Gastroesophageal sphincter (tissue), 4 donors: ENCODE measurements around the gene TMEM255B. TPM values are rescaled to one million over a fixed set of nuclear protein-coding genes. Genes with fewer than 3 reads are reported as not detected.

ENCODE experiments used
- ATAC-seq: fragments of 150-250 bp; one replicate; pipeline ENCODE4 v1.9.1; 2016; ENCODE audit warnings: mild to moderate bottlenecking, moderate library complexity
- H3K27ac ChIP-seq, 4 donors: fragments of 200-600 bp; sonication (generic) in 3 of 4; 1 replicate in 3 of 4; 2 replicates in 1 of 4; pipeline ENCODE4 v1.5.1; 2016 to 2019
- H3K27me3 ChIP-seq: fragments of 200-600 bp; sonication (generic); one replicate; pipeline ENCODE4 v1.5.1; 2019
- H3K36me3 ChIP-seq, 2 donors: fragments of 200-600 bp; sonication (generic); one replicate each; pipeline ENCODE4 v1.5.1; 2019; ENCODE audit warnings: control low read depth in 1 of 2
- H3K4me1 ChIP-seq, 3 donors: fragments of 200-600 bp; sonication (generic); 1 replicate in 2 of 3; 2 replicates in 1 of 3; pipeline ENCODE4 v1.5.1; 2016 to 2019; ENCODE audit warnings: control low read depth in 2 of 3
- H3K4me3 ChIP-seq, 2 donors: fragments of 200-600 bp; sonication (generic); one replicate each; pipeline ENCODE4 v1.5.1; 2019; ENCODE audit warnings: mild to moderate bottlenecking in 1 of 2, moderate library complexity in 1 of 2
- H3K9me3 ChIP-seq, 3 donors: fragments of 200-600 bp; sonication (generic); one replicate each; pipeline ENCODE4 v1.5.1; 2017 to 2019; ENCODE audit warnings: control low read depth in 2 of 3
- EP300 ChIP-seq: sonication (generic); formaldehyde crosslinking; IDR thresholded peaks from one replicate; pipeline ENCODE4 v1.6.1; 2017; ENCODE audit warnings: antibody characterized with exemption, mild to moderate bottlenecking
- POLR2A ChIP-seq, 2 donors: fragments of 450-650 bp; IDR thresholded peaks; one replicate each; pipeline ENCODE4 v1.6.1; 2017; ENCODE audit warnings: antibody characterized with exemption in 2 of 2, mild to moderate bottlenecking in 2 of 2, moderate library complexity in 1 of 2
- POLR2AphosphoS5 ChIP-seq: sonication (generic); formaldehyde crosslinking; IDR thresholded peaks from one replicate; pipeline ENCODE4 v1.6.1; 2017; ENCODE audit warnings: antibody characterized with exemption
- WGBS, 2 donors: methylation state at CpG; one replicate each; pipeline ENCODE4 v1.1.5; 2018; ENCODE audit warnings: low coverage in 1 of 2; 5-methylcytosine and 5-hydroxymethylcytosine counted together
- total RNA-seq, 4 donors: library from RNA; depleted of rRNA; stranded (reverse); fragments of >200 nt; gene quantifications; one replicate each; pipeline ENCODE4 v1.1.0, GENCODE V29; 2016
- TF ChIP-seq, protein P1 (sequence below), 4 experiments: fragments of 200-600 bp in 2 of 4; fragments of 450-650 bp in 2 of 4; sonication (generic) in 1 of 4; IDR thresholded peaks; one replicate each; pipeline ENCODE4 v1.5.1; 2017 to 2019; ENCODE audit warnings: antibody characterized with exemption in 4 of 4, mild to moderate bottlenecking in 2 of 4, moderate library complexity in 2 of 4

Gene TMEM255B
- total RNA-seq, 4 donors from 2014 or later: 4.9 to 13.2 (median 7.8) TPM

DNA sequence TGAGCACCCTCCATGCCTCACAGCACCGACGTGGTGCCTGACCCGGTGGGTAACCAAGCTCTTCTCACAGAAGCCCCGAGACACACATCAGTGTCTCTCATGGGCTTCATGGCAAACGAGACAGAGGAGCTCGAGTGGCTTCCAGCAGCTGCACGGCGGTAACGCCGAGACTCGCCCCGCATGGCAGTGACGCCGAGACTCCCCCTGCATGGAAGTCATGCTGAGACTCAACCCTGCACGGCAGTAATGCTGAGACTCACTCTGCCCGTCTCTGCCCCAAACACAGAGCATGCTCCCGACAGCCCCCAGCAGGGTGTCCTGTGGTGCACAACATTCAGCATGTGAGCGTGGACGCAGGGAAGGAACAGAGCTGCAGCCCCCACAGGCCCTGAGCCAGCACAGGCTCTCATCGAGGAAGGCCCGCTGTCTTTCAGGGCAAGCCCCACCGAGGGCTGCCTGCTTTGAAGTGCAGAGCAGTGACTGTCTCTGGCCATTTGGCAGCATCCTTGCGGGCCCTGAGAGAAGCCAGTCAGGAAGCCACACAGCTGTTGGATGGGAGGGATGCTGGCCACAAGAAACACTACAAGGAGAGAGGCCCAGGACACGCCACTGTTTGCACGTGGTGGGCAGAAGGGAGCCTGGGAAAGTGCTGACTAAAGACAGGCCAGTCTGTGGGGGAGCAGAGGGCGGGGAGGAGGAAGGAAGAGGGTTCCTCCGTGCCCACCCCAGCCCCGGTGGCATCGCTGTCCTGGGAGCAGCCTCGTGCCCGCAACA is 95.4 kb downstream of the TMEM255B start:
- ATAC-seq: peak; percentile 52
- no peaks in the 10 kb centered on the region for H3K27me3 ChIP-seq
- H3K4me3 ChIP-seq: no peak overlapping the region
- H3K27ac ChIP-seq: peak overlapping the region in 3 of 4 donors; percentile 73 to 80 (median 76)
- H3K9me3 ChIP-seq: no peaks in the 10 kb centered on the region
- TF ChIP-seq POLR2A (IDR thresholded peaks at IDR 0.05): no peak
- no peak for TF ChIP-seq POLR2AphosphoS5
- no peak for TF ChIP-seq EP300
- TF ChIP-seq, protein P1, sequence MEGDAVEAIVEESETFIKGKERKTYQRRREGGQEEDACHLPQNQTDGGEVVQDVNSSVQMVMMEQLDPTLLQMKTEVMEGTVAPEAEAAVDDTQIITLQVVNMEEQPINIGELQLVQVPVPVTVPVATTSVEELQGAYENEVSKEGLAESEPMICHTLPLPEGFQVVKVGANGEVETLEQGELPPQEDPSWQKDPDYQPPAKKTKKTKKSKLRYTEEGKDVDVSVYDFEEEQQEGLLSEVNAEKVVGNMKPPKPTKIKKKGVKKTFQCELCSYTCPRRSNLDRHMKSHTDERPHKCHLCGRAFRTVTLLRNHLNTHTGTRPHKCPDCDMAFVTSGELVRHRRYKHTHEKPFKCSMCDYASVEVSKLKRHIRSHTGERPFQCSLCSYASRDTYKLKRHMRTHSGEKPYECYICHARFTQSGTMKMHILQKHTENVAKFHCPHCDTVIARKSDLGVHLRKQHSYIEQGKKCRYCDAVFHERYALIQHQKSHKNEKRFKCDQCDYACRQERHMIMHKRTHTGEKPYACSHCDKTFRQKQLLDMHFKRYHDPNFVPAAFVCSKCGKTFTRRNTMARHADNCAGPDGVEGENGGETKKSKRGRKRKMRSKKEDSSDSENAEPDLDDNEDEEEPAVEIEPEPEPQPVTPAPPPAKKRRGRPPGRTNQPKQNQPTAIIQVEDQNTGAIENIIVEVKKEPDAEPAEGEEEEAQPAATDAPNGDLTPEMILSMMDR (IDR thresholded peaks at IDR 0.05): no peak
- WGBS, 2 donors: 10 to 52% methylated on average over 2 to 4 of the region's 31 CpGs
- H3K36me3 ChIP-seq: peaks cover 0 to 3% of the 10 kb centered on the region in 2 donors
- H3K4me1 ChIP-seq: peaks cover 8 to 91% (median 57%) of the 10 kb centered on the region in 3 donors

DNA sequence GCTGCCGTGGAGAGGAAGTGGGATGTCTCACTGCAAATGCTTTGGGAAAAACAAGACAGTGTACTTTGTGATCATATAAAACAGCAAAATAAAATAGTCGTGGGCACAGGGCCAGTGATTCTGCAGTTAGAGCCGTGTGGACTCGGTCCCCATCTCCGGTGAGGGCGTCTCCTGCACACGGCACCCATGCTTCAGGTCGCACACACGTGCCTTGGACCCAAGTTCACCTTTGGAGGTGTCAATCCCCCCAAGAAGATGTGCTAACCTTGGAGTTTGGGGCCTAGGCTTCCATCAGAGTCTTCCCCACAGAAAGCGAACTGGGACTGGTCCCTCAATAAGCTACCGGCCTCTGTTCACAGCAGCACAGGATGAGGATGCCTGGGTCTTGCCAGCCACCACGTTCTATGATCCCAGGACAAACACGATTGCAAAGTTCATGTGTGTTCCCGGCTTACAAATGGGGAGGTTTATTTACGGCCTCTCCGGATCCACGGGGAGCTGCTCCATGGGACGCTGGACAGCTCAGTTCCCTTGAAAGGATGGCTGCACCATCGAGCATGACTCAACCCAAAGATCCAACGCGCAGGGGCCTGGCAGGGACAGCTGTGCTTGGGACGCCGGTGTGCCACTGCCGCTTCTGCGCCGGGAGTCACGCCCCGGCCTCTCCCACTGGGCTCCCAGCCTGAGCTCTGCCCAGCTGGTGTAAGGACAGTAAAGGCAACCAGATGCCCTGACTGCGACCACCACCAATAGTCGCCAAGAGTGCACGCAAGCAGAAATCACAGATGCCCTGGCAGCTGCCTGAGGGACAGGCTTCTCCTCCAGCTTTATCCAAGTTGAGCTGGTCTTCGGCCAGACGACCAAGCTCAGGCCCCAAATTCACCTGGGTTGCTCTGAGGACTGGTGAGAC is 96.2 kb downstream of the TMEM255B start:
- TF ChIP-seq POLR2AphosphoS5: no peak
- TF ChIP-seq EP300: no peak
- no peak for TF ChIP-seq POLR2A (IDR thresholded peaks at IDR 0.05)
- TF ChIP-seq, protein P1 (IDR thresholded peaks at IDR 0.05): no peak

DNA sequence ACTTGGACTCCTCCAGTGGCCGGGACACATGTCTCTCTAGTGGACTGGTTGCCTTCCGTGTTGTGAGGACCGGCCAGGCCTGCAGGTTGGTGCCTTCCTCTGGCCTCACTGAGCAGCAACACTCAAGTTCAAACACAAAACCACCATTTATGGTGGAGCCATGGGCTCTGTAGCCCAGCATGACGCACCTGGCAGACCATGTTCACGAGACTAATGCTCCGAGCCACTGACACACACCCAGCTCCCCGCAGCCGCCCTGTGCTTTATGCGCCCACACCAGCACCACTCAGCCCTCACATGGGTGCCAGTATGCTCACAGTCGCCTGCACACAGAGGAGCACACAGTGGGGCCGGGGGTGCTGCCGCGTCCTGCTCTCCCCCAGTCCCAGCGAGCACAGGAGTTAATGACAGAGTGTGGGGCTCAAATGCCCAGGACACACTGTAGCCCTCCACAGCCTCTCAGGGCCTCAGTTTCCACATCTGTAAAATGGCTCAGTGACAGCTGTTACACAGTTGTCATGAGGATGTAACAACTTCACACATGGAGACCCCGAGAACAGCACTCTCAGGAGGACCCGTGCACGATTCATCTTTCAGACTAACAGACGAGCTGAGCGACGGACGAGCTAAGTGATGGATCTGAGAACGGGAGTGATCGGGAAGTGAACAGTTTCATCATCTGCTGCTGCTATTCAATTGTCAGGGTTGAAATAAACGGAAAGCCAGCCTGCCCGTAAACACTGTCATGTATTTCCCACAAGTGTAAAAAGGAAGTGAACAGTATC is 97.1 kb downstream of the TMEM255B start:
- peaks cover 0 to 11% of the 10 kb centered on the region in 2 donors for H3K36me3 ChIP-seq
- no peak overlapping the region for H3K4me3 ChIP-seq
- peak overlapping the region in 3 of 4 donors; percentile 73 to 80 (median 76) for H3K27ac ChIP-seq
- no peaks in the 10 kb centered on the region for H3K27me3 ChIP-seq
- peaks cover 8 to 98% (median 61%) of the 10 kb centered on the region in 3 donors for H3K4me1 ChIP-seq
- WGBS, 2 donors: 30 to 88% methylated on average over 4 to 10 of the region's 25 CpGs
- TF ChIP-seq EP300 (no peak), POLR2AphosphoS5 (no peak), POLR2A (IDR thresholded peaks at IDR 0.05) (no peak)
- TF ChIP-seq, protein P1 (IDR thresholded peaks at IDR 0.05): no peak
- no peaks in the 10 kb centered on the region for H3K9me3 ChIP-seq
- ATAC-seq: no peak

More for the DNA sequence above, 96.2 kb downstream of the TMEM255B start:
- no peak for ATAC-seq
- H3K4me1 ChIP-seq: peaks cover 8 to 91% (median 55%) of the 10 kb centered on the region in 3 donors
- H3K27me3 ChIP-seq: no peaks in the 10 kb centered on the region
- peaks cover 0 to 11% of the 10 kb centered on the region in 2 donors for H3K36me3 ChIP-seq
- WGBS, 2 donors: 47 to 62% methylated on average over 3 to 12 of the region's 33 CpGs
- H3K27ac ChIP-seq: peak overlapping the region in 3 of 4 donors; percentile 73 to 80 (median 76)
- H3K4me3 ChIP-seq: no peak overlapping the region
- no peaks in the 10 kb centered on the region for H3K9me3 ChIP-seq

DNA sequence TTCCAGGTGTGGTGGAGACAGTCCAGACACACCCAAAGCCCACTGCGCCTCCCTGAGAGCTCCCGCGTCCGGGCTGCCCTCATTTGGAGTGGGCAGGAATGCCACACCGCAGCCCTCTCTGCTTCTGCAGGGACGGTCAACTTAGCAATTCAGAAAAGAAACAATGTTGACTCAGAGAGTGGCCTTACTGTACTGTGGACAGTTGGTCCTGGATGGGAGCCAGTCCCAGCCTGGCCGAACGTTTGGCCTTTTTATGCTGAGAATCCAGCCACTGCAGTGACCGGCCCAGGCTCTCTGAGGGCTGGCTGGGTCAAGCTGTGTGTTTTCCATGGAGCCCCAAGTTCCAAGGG is 97.7 kb downstream of the TMEM255B start:
- no peaks in the 10 kb centered on the region for H3K27me3 ChIP-seq
- H3K27ac ChIP-seq: peak overlapping the region in 3 of 4 donors; percentile 73 to 80 (median 76)
- 0 to 30% methylated on average over 2 to 9 of the region's 9 CpGs for WGBS, 2 donors
- peak; percentile 11 for ATAC-seq
- no peak for TF ChIP-seq POLR2A (IDR thresholded peaks at IDR 0.05)
- TF ChIP-seq POLR2AphosphoS5: peak; percentile 50
- H3K9me3 ChIP-seq: no peaks in the 10 kb centered on the region
- peaks cover 0 to 11% of the 10 kb centered on the region in 2 donors for H3K36me3 ChIP-seq
- H3K4me3 ChIP-seq: no peak overlapping the region
- H3K4me1 ChIP-seq: peaks cover 8 to 100% (median 62%) of the 10 kb centered on the region in 3 donors
